ENCODE measurements around the gene TENT5C.

DNA sequence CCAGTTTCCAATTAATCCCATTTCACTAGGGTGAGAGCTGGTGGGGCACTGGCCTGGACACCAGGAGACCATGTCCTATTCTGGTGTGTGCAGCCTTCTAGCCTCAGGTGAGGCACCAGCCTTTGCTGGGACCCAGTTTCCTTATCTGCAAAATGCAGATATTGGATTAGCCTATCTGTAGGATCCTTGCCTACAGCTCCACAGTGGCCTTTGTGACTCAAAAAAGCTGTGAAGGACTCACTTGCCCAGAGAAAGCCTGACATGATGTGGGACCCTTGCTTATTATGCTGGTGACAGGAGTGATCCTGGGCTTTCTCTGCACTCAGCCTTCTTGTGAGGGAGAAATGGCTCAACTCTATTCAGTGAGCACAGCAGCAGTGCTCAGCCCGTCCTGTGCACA, 32.3 kb downstream of the TENT5C start:
- TF ChIP-seq ZNF274 (IDR thresholded peaks at IDR 0.05; ENCODE audit: low read depth, low read length) (no peak), YY1 (IDR thresholded peaks at IDR 0.05; ENCODE audit: insufficient read depth, insufficient read length) (no peak)

All from NT2/D1 (cell line).